ENCODE measurements around the gene FANCC. TPM values are rescaled to one million over a fixed set of nuclear protein-coding genes. Genes with fewer than 3 reads are reported as not detected.

Gene FANCC
- total and polyA plus RNA-seq, 2 of the 8 experiments (the other 6 are each of a cell fraction or from before 2014, with no cell fraction given) = 7.8 to 15.2 TPM

DNA sequence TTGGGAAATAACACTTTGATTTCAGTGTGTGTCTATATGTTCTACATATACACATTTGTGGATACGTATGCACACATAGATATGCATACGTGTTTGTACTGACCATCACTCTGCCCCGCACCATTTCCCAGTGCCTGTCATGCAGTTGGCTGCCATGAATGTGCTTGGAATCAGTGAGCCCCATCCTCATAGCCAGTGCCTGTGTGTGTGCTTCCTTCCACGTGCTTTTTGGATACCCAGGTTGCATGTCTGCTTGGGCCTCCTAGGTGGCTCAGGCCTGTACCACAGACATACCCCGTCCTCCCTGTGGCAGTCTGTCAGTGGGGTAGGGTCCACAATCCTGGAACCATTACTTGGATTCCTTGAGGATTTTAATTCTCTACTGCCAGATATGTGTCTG lies 243.6 kb downstream of the FANCC start:
- WGBS, 2 experiments (ENCODE audit: extremely low coverage in 1 of 2, insufficient coverage in 1 of 2, insufficient read length in 1 of 2, insufficient replicate concordance in 2 of 2, low coverage in 1 of 2, low lambda C conversion rate in 2 of 2, missing lambda C conversion rate in 1 of 2) = 93% methylated on average over 5 of the region's 5 CpGs; no CpG with 5 or more reads in 1 of the 2 experiments
- H3K79me1 ChIP-seq (ENCODE audit: low read depth, low read length) = no peaks in the 10 kb centered on the region
- no peak overlapping the region for H4K8ac ChIP-seq (ENCODE audit: extremely low read depth, insufficient read depth, low read length)
- no peak overlapping the region for H4K91ac ChIP-seq (replicated peaks; ENCODE audit: insufficient read length, low read length)
- no peak overlapping the region for H3K4ac ChIP-seq (replicated peaks; ENCODE audit: insufficient read length, low read depth, low read length)
- TF ChIP-seq HDAC2 (IDR thresholded peaks at IDR 0.05; ENCODE audit: borderline replicate concordance in 1 of 2, low read depth in 2 of 2, low read length in 2 of 2) (no peak), CEBPB (IDR thresholded peaks at IDR 0.05; ENCODE audit: low read depth, low read length) (no peak), FOSL1 (IDR thresholded peaks at IDR 0.05; ENCODE audit: insufficient read depth, low read depth, low read length) (no peak), POLR2AphosphoS5 (IDR thresholded peaks at IDR 0.05; ENCODE audit: low read depth, low read length) (no peak)
- no peak overlapping the region for H3K18ac ChIP-seq (ENCODE audit: extremely low read depth, low read length)
- no peak overlapping the region for H3K56ac ChIP-seq (replicated peaks; ENCODE audit: insufficient read length, low read depth, low read length)
- no peak overlapping the region for H3K27ac ChIP-seq (ENCODE audit: low read depth, low read length)
- H2BK120ac ChIP-seq (replicated peaks; ENCODE audit: low read depth, low read length) = no peak overlapping the region
- no peak overlapping the region for H3K14ac ChIP-seq (ENCODE audit: insufficient read length)
- FAIRE-seq (no peak), DNase-seq (ENCODE audit: low read depth in 1 of 2, low spot score in 2 of 2) (no peak)
- no peak overlapping the region for H3K4me2 ChIP-seq (ENCODE audit: insufficient read depth in 1 of 2, low read depth in 2 of 2, low read length in 2 of 2)
- H2BK20ac ChIP-seq (ENCODE audit: low read length) = no peak overlapping the region
- no peak overlapping the region for H2AK5ac ChIP-seq (ENCODE audit: low read depth, low read length)
- POLR2A ChIA-PET (ENCODE audit: partially characterized antibody) = no interaction called here
- H3K4me3 ChIP-seq (ENCODE audit: extremely low read depth in 1 of 4, insufficient read depth in 2 of 4, low read depth in 3 of 4, low read length in 4 of 4) = no peak overlapping the region
- H2BK15ac ChIP-seq (ENCODE audit: low read length) = no peak overlapping the region
- no peaks in the 10 kb centered on the region for H3K27me3 ChIP-seq (replicated peaks in 1 of 4; ENCODE audit: control insufficient read depth in 3 of 4, extremely low read depth in 1 of 4, insufficient read depth in 3 of 4, low read length in 3 of 4)
- no peak overlapping the region for H2AFZ ChIP-seq (ENCODE audit: low read length)
- H3K36me3 ChIP-seq (ENCODE audit: control insufficient read depth in 2 of 4, insufficient read depth in 4 of 4, low read length in 3 of 4) = no peaks in the 10 kb centered on the region
- H3K79me2 ChIP-seq (ENCODE audit: control insufficient read depth in 1 of 2, insufficient read depth in 2 of 2, low read length in 2 of 2) = no peaks in the 10 kb centered on the region
- no peak overlapping the region for H2BK12ac ChIP-seq (ENCODE audit: low read depth, low read length)
- no peak overlapping the region for H3K9ac ChIP-seq (replicated peaks in 1 of 4; ENCODE audit: extremely low read depth in 1 of 4, low read depth in 3 of 4, low read length in 3 of 4)
- peaks cover 0 to 3% of the 10 kb centered on the region in 2 experiments for H4K20me1 ChIP-seq (replicated peaks in 1 of 2; ENCODE audit: control insufficient read depth in 1 of 2, insufficient read depth in 2 of 2, low read length in 2 of 2)
- H3K9me3 ChIP-seq (ENCODE audit: insufficient read depth in 2 of 2, low read depth in 1 of 2, low read length in 1 of 2) = no peaks in the 10 kb centered on the region
- no peak overlapping the region for H3K23ac ChIP-seq (ENCODE audit: insufficient read length)
- CTCF ChIA-PET (ENCODE audit: partially characterized antibody) = interaction anchor here (1.1 to 2.3 kb wide), 2 partner anchors 28 to 290 kb away, joined by 3 to 7 read pairs; no protein-coding TSS in a partner anchor
- H2BK5ac ChIP-seq (ENCODE audit: low read depth, low read length) = no peak overlapping the region
- H3K4me1 ChIP-seq (replicated peaks in 1 of 4; ENCODE audit: control insufficient read depth in 3 of 4, insufficient read depth in 4 of 4, low read length in 3 of 4) = peaks cover 0 to 7% (median 2%) of the 10 kb centered on the region in 4 experiments; a peak in 3 of 7 replicates
- H4K5ac ChIP-seq (ENCODE audit: insufficient read length, low read depth, low read length) = no peak overlapping the region
- no peaks in the 10 kb centered on the region for H3K23me2 ChIP-seq (ENCODE audit: low read depth, low read length)
